ENCODE results near the gene IFIH1. TPM values are rescaled to one million over a fixed set of nuclear protein-coding genes. Genes with fewer than 3 reads are reported as not detected.

IFIH1 gene
- polyA plus RNA-seq, 1 of the 3 experiments (the other 2 are of a cell fraction), result 1.0 TPM

- ChIA-PET POLR2A (no interaction called here), CTCF (interaction anchor here (1.1 kb wide), 1 partner anchor 10 kb away, joined by 3 read pairs; no protein-coding TSS in a partner anchor)
- H3F3A ChIP-seq (replicated peaks; ENCODE audit: insufficient read depth), result no peaks in the 10 kb centered on the region
- no peaks in the 10 kb centered on the region for H3K9me2 ChIP-seq
- no peaks in the 10 kb centered on the region for H3K36me3 ChIP-seq (replicated peaks in 1 of 2; ENCODE audit: control insufficient read depth in 1 of 2, insufficient read depth in 2 of 2, low read length in 1 of 2)
- H3K27ac ChIP-seq (ENCODE audit: low read depth in 2 of 2, low read length in 1 of 2), result no peak overlapping the region
- H3K9ac ChIP-seq, result no peak overlapping the region
- TF ChIP-seq CTCF (IDR thresholded peaks at IDR 0.05) (peak; percentile 55), RCOR1 (IDR thresholded peaks at IDR 0.05; ENCODE audit: low read length) (no peak), FOXJ3 (CRISPR knock-in tag; IDR thresholded peaks at IDR 0.05) (no peak), ELF1 (IDR thresholded peaks at IDR 0.05) (no peak), RAD21 (IDR thresholded peaks at IDR 0.05; ENCODE audit: low read length) (peak; percentile 17; the same call in 1 of the 2 replicates)
- DNase-seq, result no peak
- no peaks in the 10 kb centered on the region for H3K79me2 ChIP-seq (ENCODE audit: insufficient read depth)
- H3K9me3 ChIP-seq, result no peaks in the 10 kb centered on the region
- no peaks in the 10 kb centered on the region for H3K27me3 ChIP-seq (ENCODE audit: insufficient read depth)
- H3K4me2 ChIP-seq, result no peak overlapping the region
- WGBS (ENCODE audit: low lambda C conversion rate), result 7% methylated on average over 4 of the region's 5 CpGs
- no peak overlapping the region for H2AFZ ChIP-seq (ENCODE audit: low read depth)
- no peaks in the 10 kb centered on the region for H4K20me1 ChIP-seq (ENCODE audit: insufficient read depth)
- no peaks in the 10 kb centered on the region for H3K4me1 ChIP-seq (ENCODE audit: control insufficient read depth in 1 of 2, insufficient read depth in 2 of 2, low read depth in 1 of 2, low read length in 1 of 2)
- H3K4me3 ChIP-seq (ENCODE audit: low read depth in 2 of 2, low read length in 1 of 2), result no peak overlapping the region
These were observed 8.8 kb upstream of the IFIH1 start for GRCh38 chr2:162327134-162327769.

GRCh38 chr2:162324953-162325352 lies 6.5 kb upstream of the IFIH1 start:
- ChIA-PET POLR2A (no interaction called here), CTCF (no interaction called here)

GRCh38 chr2:162320864-162321517 lies 2.5 kb upstream of the IFIH1 start:
- H3K4me3 ChIP-seq (ENCODE audit: low read depth in 2 of 2, low read length in 1 of 2), result no peak overlapping the region
- H3K79me2 ChIP-seq (ENCODE audit: insufficient read depth), result no peaks in the 10 kb centered on the region
- no peak overlapping the region for H3K27ac ChIP-seq (ENCODE audit: low read depth in 2 of 2, low read length in 1 of 2)
- ChIA-PET POLR2A (no interaction called here), CTCF (no interaction called here)
- H4K20me1 ChIP-seq (ENCODE audit: insufficient read depth), result no peaks in the 10 kb centered on the region
- H3K9me3 ChIP-seq, result no peaks in the 10 kb centered on the region
- H3K36me3 ChIP-seq (replicated peaks in 1 of 2; ENCODE audit: control insufficient read depth in 1 of 2, insufficient read depth in 2 of 2, low read length in 1 of 2), result no peaks in the 10 kb centered on the region
- H3K4me1 ChIP-seq (ENCODE audit: control insufficient read depth in 1 of 2, insufficient read depth in 2 of 2, low read depth in 1 of 2, low read length in 1 of 2), result peaks cover 5 to 9% of the 10 kb centered on the region in 2 experiments; a peak in 2 of 4 replicates
- no peak overlapping the region for H2AFZ ChIP-seq (ENCODE audit: low read depth)
- no peak for DNase-seq
- peaks cover 3% of the 10 kb centered on the region for H3F3A ChIP-seq (replicated peaks; ENCODE audit: insufficient read depth)
- H3K27me3 ChIP-seq (ENCODE audit: insufficient read depth), result no peaks in the 10 kb centered on the region
- H3K9ac ChIP-seq, result no peak overlapping the region
- no peak overlapping the region for H3K4me2 ChIP-seq
- H3K9me2 ChIP-seq, result no peaks in the 10 kb centered on the region
- WGBS (ENCODE audit: low lambda C conversion rate), result 32% methylated on average over 1 of the region's 1 CpG
- TF ChIP-seq REST (IDR thresholded peaks at IDR 0.05; ENCODE audit: low read depth, low read length) (no peak), CHD2 (IDR thresholded peaks at IDR 0.05; ENCODE audit: low read length, partially characterized antibody) (no peak), MAX (IDR thresholded peaks at IDR 0.05; ENCODE audit: low read depth) (no peak), SMC3 (IDR thresholded peaks at IDR 0.05; ENCODE audit: low read depth, low read length) (no peak), FOXJ3 (CRISPR knock-in tag; IDR thresholded peaks at IDR 0.05) (no peak), IRF3 (IDR thresholded peaks at IDR 0.05; ENCODE audit: low read depth, low read length) (no peak), MEF2A (IDR thresholded peaks at IDR 0.05; ENCODE audit: borderline replicate concordance, low read depth) (no peak)

More at GRCh38 chr2:162324953-162325352, 6.5 kb upstream of the IFIH1 start:
- no peak overlapping the region for H2AFZ ChIP-seq (ENCODE audit: low read depth)
- H3K9me3 ChIP-seq, result no peaks in the 10 kb centered on the region
- H3K36me3 ChIP-seq (replicated peaks in 1 of 2; ENCODE audit: control insufficient read depth in 1 of 2, insufficient read depth in 2 of 2, low read length in 1 of 2), result no peaks in the 10 kb centered on the region
- H3K27ac ChIP-seq (ENCODE audit: low read depth in 2 of 2, low read length in 1 of 2), result no peak overlapping the region
- H3K4me3 ChIP-seq (ENCODE audit: low read depth in 2 of 2, low read length in 1 of 2), result no peak overlapping the region
- no peaks in the 10 kb centered on the region for H3F3A ChIP-seq (replicated peaks; ENCODE audit: insufficient read depth)
- H3K9me2 ChIP-seq, result no peaks in the 10 kb centered on the region
- DNase-seq, result no peak
- no peak overlapping the region for H3K9ac ChIP-seq
- H3K4me2 ChIP-seq, result no peak overlapping the region
- no peak for TF ChIP-seq SIN3A (IDR thresholded peaks at IDR 0.05; ENCODE audit: borderline replicate concordance, low read depth, low read length)
- TF ChIP-seq FOSL2 (IDR thresholded peaks at IDR 0.05; ENCODE audit: borderline replicate concordance, low read depth), result no peak
- no peaks in the 10 kb centered on the region for H3K4me1 ChIP-seq (ENCODE audit: control insufficient read depth in 1 of 2, insufficient read depth in 2 of 2, low read depth in 1 of 2, low read length in 1 of 2)
- no peaks in the 10 kb centered on the region for H3K79me2 ChIP-seq (ENCODE audit: insufficient read depth)
- WGBS (ENCODE audit: low lambda C conversion rate), result 74% methylated on average over 1 of the region's 1 CpG
- no peaks in the 10 kb centered on the region for H3K27me3 ChIP-seq (ENCODE audit: insufficient read depth)
- H4K20me1 ChIP-seq (ENCODE audit: insufficient read depth), result no peaks in the 10 kb centered on the region

Measured in SK-N-SH (cell line).